H1 (cell line): ENCODE data around the gene RHBDD1. TPM values are rescaled to one million over a fixed set of nuclear protein-coding genes. Genes with fewer than 3 reads are reported as not detected.

Experiments
- CTCF ChIA-PET: fragments of 300-600 bp; sonication (Branson Sonifier 250); formaldehyde crosslinking; loops from one replicate; lab custom pipeline; 2021; ENCODE audit not compliant: partially characterized antibody; lab: Charles Lee
- POLR2A ChIA-PET: fragments of 300-600 bp; sonication (Branson Sonifier 250); formaldehyde crosslinking; loops from one replicate; lab custom pipeline; 2021; ENCODE audit warnings: inconsistent platforms; ENCODE audit not compliant: partially characterized antibody; lab: Charles Lee
- DNase-seq, 2 experiments: peaks; one replicate each; pipeline versions ENCODE4 v3.0.0 to v3.0.0-alpha.2; 2010 to 2022; ENCODE audit warnings: low spot score in 2 of 2, low read depth in 1 of 2, mixed read lengths in 1 of 2
- FAIRE-seq: peaks from 2 replicates; lab custom pipeline; 2011; peaks lifted over from hg19 to GRCh38; lab: Jason Lieb, UNC
- H2AFZ ChIP-seq: 2 replicates; pipeline ENCODE4 v1.8.1; 2012; ENCODE audit warnings: low read length, inconsistent platforms
- H2AK5ac ChIP-seq: 2 replicates; pipeline ENCODE4 v1.6.1; 2013; ENCODE audit warnings: low read depth, low read length
- H2BK120ac ChIP-seq: replicated peaks from 2 replicates; pipeline ENCODE3; 2013; ENCODE audit warnings: low read depth, low read length, inconsistent platforms
- H2BK12ac ChIP-seq: 2 replicates; pipeline ENCODE4 v1.6.1; 2013; ENCODE audit warnings: low read depth, low read length
- H2BK15ac ChIP-seq: 2 replicates; pipeline ENCODE4 v1.6.1; 2013; ENCODE audit warnings: low read length
- H2BK20ac ChIP-seq: 2 replicates; pipeline ENCODE4 v1.6.1; 2013; ENCODE audit warnings: low read length
- H2BK5ac ChIP-seq: 2 replicates; pipeline ENCODE4 v1.6.1; 2013; ENCODE audit warnings: low read depth, low read length
- H3K14ac ChIP-seq: 2 replicates; pipeline ENCODE4 v1.6.1; 2013; ENCODE audit warnings: inconsistent platforms; ENCODE audit not compliant: insufficient read length
- H3K18ac ChIP-seq: 2 replicates; pipeline ENCODE4 v1.6.1; 2013; ENCODE audit warnings: low read length; ENCODE audit errors: extremely low read depth
- H3K23ac ChIP-seq: 2 replicates; pipeline ENCODE4 v1.6.1; 2013; ENCODE audit warnings: inconsistent platforms; ENCODE audit not compliant: insufficient read length
- H3K23me2 ChIP-seq: 2 replicates; pipeline ENCODE4 v1.6.1; 2013; ENCODE audit warnings: low read depth, low read length
- H3K27ac ChIP-seq: 2 replicates; pipeline ENCODE4 v1.6.1; 2011; ENCODE audit warnings: low read depth, low read length, inconsistent platforms
- H3K27me3 ChIP-seq, 4 experiments: replicated peaks in 1 of 4; 1 replicate in 1 of 4; 2 replicates in 3 of 4; pipeline versions ENCODE4 v1.6.1 to v1.8.1; 2011 to 2013; ENCODE audit warnings: low read length in 3 of 4, mild to moderate bottlenecking in 3 of 4, inconsistent platforms in 2 of 4, mixed read lengths in 2 of 4, moderate library complexity in 1 of 4; ENCODE audit not compliant: control insufficient read depth in 3 of 4, insufficient read depth in 3 of 4; ENCODE audit errors: extremely low read depth in 1 of 4
- H3K36me3 ChIP-seq, 4 experiments: 2 replicates each; pipeline versions ENCODE4 v1.6.1 to v1.8.1; 2011 to 2013; ENCODE audit warnings: mild to moderate bottlenecking in 4 of 4, low read length in 3 of 4, moderate library complexity in 2 of 4, control low read depth in 1 of 4, inconsistent platforms in 1 of 4; ENCODE audit not compliant: insufficient read depth in 4 of 4, control insufficient read depth in 2 of 4
- H3K4ac ChIP-seq: replicated peaks from 2 replicates; pipeline ENCODE3; 2013; ENCODE audit warnings: low read length, low read depth, mixed read lengths, inconsistent platforms; ENCODE audit not compliant: insufficient read length
- H3K4me1 ChIP-seq, 4 experiments: replicated peaks in 1 of 4; 1 replicate in 1 of 4; 2 replicates in 3 of 4; pipeline versions ENCODE4 v1.6.1 to v1.8.1; 2011 to 2013; ENCODE audit warnings: low read length in 3 of 4, inconsistent platforms in 2 of 4, mixed read lengths in 1 of 4; ENCODE audit not compliant: insufficient read depth in 4 of 4, control insufficient read depth in 3 of 4
- H3K4me2 ChIP-seq, 2 experiments: 2 replicates each; pipeline versions ENCODE4 v1.6.1 to v1.8.1; 2011 to 2013; ENCODE audit warnings: low read depth in 2 of 2, low read length in 2 of 2, control low read depth in 1 of 2, inconsistent platforms in 1 of 2, mild to moderate bottlenecking in 1 of 2; ENCODE audit not compliant: insufficient read depth in 1 of 2
- H3K4me3 ChIP-seq, 4 experiments: fragments of 200-600, 300-600 bp in 1 of 4; sonication (generic), shearing (Covaris generic), sonication (Bioruptor Twin) in 1 of 4; 2 replicates each; pipeline versions ENCODE4 v1.5.1 to v1.8.1; 2011 to 2016; ENCODE audit warnings: low read length in 4 of 4, low read depth in 3 of 4, control low read depth in 2 of 4, inconsistent platforms in 2 of 4, mild to moderate bottlenecking in 2 of 4, mixed read lengths in 1 of 4, moderate library complexity in 1 of 4; ENCODE audit not compliant: insufficient read depth in 2 of 4; ENCODE audit errors: extremely low read depth in 1 of 4
- H3K56ac ChIP-seq: replicated peaks from 2 replicates; pipeline ENCODE3; 2013; ENCODE audit warnings: low read depth, mild to moderate bottlenecking, mixed read lengths, low read length, inconsistent platforms; ENCODE audit not compliant: insufficient read length
- H3K79me1 ChIP-seq: 2 replicates; pipeline ENCODE4 v1.6.1; 2013; ENCODE audit warnings: low read depth, low read length, control low read depth
- H3K79me2 ChIP-seq, 2 experiments: 2 replicates each; pipeline versions ENCODE4 v1.6.1 to v1.8.1; 2012 to 2013; ENCODE audit warnings: low read length in 2 of 2, mild to moderate bottlenecking in 2 of 2, inconsistent platforms in 1 of 2; ENCODE audit not compliant: insufficient read depth in 2 of 2, control insufficient read depth in 1 of 2
- H3K9ac ChIP-seq, 4 experiments: replicated peaks in 1 of 4; 1 replicate in 1 of 4; 2 replicates in 3 of 4; pipeline versions ENCODE4 v1.6.1 to v1.8.1; 2011 to 2013; ENCODE audit warnings: low read depth in 3 of 4, low read length in 3 of 4, control low read depth in 2 of 4, mild to moderate bottlenecking in 2 of 4, moderate library complexity in 2 of 4, inconsistent platforms in 1 of 4; ENCODE audit errors: extremely low read depth in 1 of 4
- H3K9me3 ChIP-seq, 2 experiments: 2 replicates each; pipeline versions ENCODE4 v1.6.1 to v1.8.1; 2012 to 2013; ENCODE audit warnings: mild to moderate bottlenecking in 2 of 2, moderate library complexity in 2 of 2, control low read depth in 1 of 2, inconsistent platforms in 1 of 2, low read depth in 1 of 2, low read length in 1 of 2, mixed read lengths in 1 of 2; ENCODE audit not compliant: insufficient read depth in 2 of 2
- H4K20me1 ChIP-seq, 2 experiments: replicated peaks in 1 of 2; 2 replicates each; pipeline versions ENCODE3 to v1.8.1; 2011 to 2013; ENCODE audit warnings: inconsistent platforms in 2 of 2, low read length in 2 of 2, mild to moderate bottlenecking in 1 of 2; ENCODE audit not compliant: insufficient read depth in 2 of 2, control insufficient read depth in 1 of 2
- H4K5ac ChIP-seq: 2 replicates; pipeline ENCODE4 v1.6.1; 2013; ENCODE audit warnings: low read length, low read depth, mixed read lengths, inconsistent platforms; ENCODE audit not compliant: insufficient read length
- H4K8ac ChIP-seq: 2 replicates; pipeline ENCODE4 v1.8.0; 2013; ENCODE audit warnings: mild to moderate bottlenecking, moderate library complexity, low read length, inconsistent platforms; ENCODE audit not compliant: insufficient read depth; ENCODE audit errors: extremely low read depth
- H4K91ac ChIP-seq: replicated peaks from 2 replicates; pipeline ENCODE3; 2013; ENCODE audit warnings: low read length, mixed read lengths, inconsistent platforms; ENCODE audit not compliant: insufficient read length
- ATF2 ChIP-seq: IDR thresholded peaks from 2 replicates; pipeline ENCODE4 v1.6.1; 2012; ENCODE audit warnings: low read length, inconsistent platforms
- CBX8 ChIP-seq: fragments of 300-800, 300-1000 bp; sonication (generic); IDR thresholded peaks from 2 replicates; pipeline ENCODE4 v1.7.1; 2016; ENCODE audit warnings: low read depth, low read length, borderline replicate concordance
- GABPA ChIP-seq: IDR thresholded peaks from 2 replicates; pipeline ENCODE4 v1.6.1; 2011; ENCODE audit warnings: mild to moderate bottlenecking, low read length, moderate library complexity, borderline replicate concordance; ENCODE audit not compliant: insufficient read depth
- KDM1A ChIP-seq: fragments of 200-600, 300-600 bp; sonication (generic); IDR thresholded peaks from 2 replicates; pipeline ENCODE4 v1.7.1; 2016; ENCODE audit warnings: mild to moderate bottlenecking, low read length, borderline replicate concordance
- MAX ChIP-seq: IDR thresholded peaks from 2 replicates; pipeline ENCODE4 v1.6.1; 2012; ENCODE audit warnings: inconsistent platforms
- NANOG ChIP-seq: IDR thresholded peaks from 2 replicates; pipeline ENCODE4 v1.6.1; 2011; ENCODE audit warnings: low read length, low read depth, mild to moderate bottlenecking, inconsistent platforms; ENCODE audit not compliant: insufficient read depth, poor library complexity, severe bottlenecking
- SIN3A ChIP-seq, 2 experiments: IDR thresholded peaks in 1 of 2; conservative IDR thresholded peaks in 1 of 2; 2 replicates each; pipeline ENCODE4 v1.6.1; 2011 to 2012; ENCODE audit warnings: low read length in 2 of 2, improper control_type of control experiment in 1 of 2, low read depth in 1 of 2, mild to moderate bottlenecking in 1 of 2
- USF2 ChIP-seq: IDR thresholded peaks from 2 replicates; pipeline ENCODE4 v1.6.1; 2011; ENCODE audit warnings: low read length, improper control_type of control experiment
- WGBS, 2 experiments: shearing (Covaris generic) in 1 of 2; methylation state at CpG; one replicate each; pipeline versions ENCODE4 v1.1.6 to v1.1.7; 2013 to 2015; ENCODE audit warnings: low lambda C conversion rate in 2 of 2, mixed read lengths in 2 of 2, inconsistent platforms in 1 of 2, low coverage in 1 of 2, missing lambda C conversion rate in 1 of 2; ENCODE audit not compliant: insufficient replicate concordance in 2 of 2, insufficient coverage in 1 of 2, insufficient read length in 1 of 2; ENCODE audit errors: extremely low coverage in 1 of 2, missing lambda C conversion rate in 1 of 2; 5-methylcytosine and 5-hydroxymethylcytosine counted together
- polyA plus RNA-seq, 7 experiments: library from polyadenylated mRNA; depleted of rRNA in 3 of 7; stranded (reverse) in 5 of 7; unstranded in 2 of 7; fragments of >200 nt in 5 of 7; fragments of 200-250 nt in 2 of 7; gene quantifications; 1 replicate in 5 of 7; 2 replicates in 1 of 7; 4 replicates in 1 of 7; pipeline versions ENCODE4 v1.2.1 to v1.2.3, GENCODE V29; 2011 to 2013; ENCODE audit warnings: missing spikeins in 2 of 7, mixed read lengths in 2 of 7
- total RNA-seq: library from RNA; stranded (reverse); fragmentation: NEBNext Ultra II Directional; extraction: Animal tissue kit (Norgen Biotek cat#: 25700); gene quantifications from 2 replicates; pipeline ENCODE4 v1.2.1, GENCODE V29; 2021

Gene RHBDD1
- total and polyA plus RNA-seq, 2 of the 8 experiments (the other 6 are each of a cell fraction or from before 2014, with no cell fraction given) = 10.5 to 23.1 TPM

- Histone ChIP-seq H2BK120ac (no peak overlapping the region), H4K8ac (peak overlapping the region; percentile 92; the same call in 1 of the 2 replicates), H3K79me2 (peaks cover 0 to 49% of the 10 kb centered on the region in 2 experiments; a peak in 3 of 4 replicates), H3K9me3 (peaks cover 0 to 3% of the 10 kb centered on the region in 2 experiments; a peak in 1 of 4 replicates), H3K9ac (peak overlapping the region in 1 of 4 experiments; percentile 64; a peak in 1 of 7 replicates), H3K27me3 (no peaks in the 10 kb centered on the region), H3K4me2 (peak overlapping the region; percentile 82 to 96), H3K27ac (no peak overlapping the region), H2BK15ac (no peak overlapping the region), H4K20me1 (peaks cover 6 to 15% of the 10 kb centered on the region in 2 experiments), H2AFZ (no peak overlapping the region), H3K23ac (no peak overlapping the region), H4K91ac (no peak overlapping the region), H2BK12ac (0 out of 2 replicates have a peak overlapping the region, but pooled peaks have one; percentile 50), H3K79me1 (0 out of 2 replicates have a peak, but pooled peaks cover 3% of the 10 kb centered on the region), H3K14ac (no peak overlapping the region), H3K56ac (no peak overlapping the region), H2BK20ac (no peak overlapping the region), H3K4me3 (peak overlapping the region; percentile 57 to 97 (median 73)), H3K4ac (no peak overlapping the region), H4K5ac (no peak overlapping the region), H3K18ac (peak overlapping the region; percentile 53; the same call in 1 of the 2 replicates), H3K4me1 (peaks cover 0 to 20% (median 16%) of the 10 kb centered on the region in 4 experiments; a peak in 6 of 7 replicates), H3K23me2 (peaks cover 19% of the 10 kb centered on the region), H3K36me3 (peaks cover 0 to 30% (median 9%) of the 10 kb centered on the region in 4 experiments; a peak in 4 of 8 replicates), H2AK5ac (0 out of 2 replicates have a peak overlapping the region, but pooled peaks have one; percentile 41), H2BK5ac (peak overlapping the region; percentile 24; the same call in 1 of the 2 replicates)
- ChIA-PET POLR2A (interaction anchor here (0.8 to 1.8 kb wide), 4 partner anchors 8 to 52 kb away, joined by 3 to 6 read pairs (median 4); no protein-coding TSS in a partner anchor), CTCF (interaction anchor here (0.6 to 1.5 kb wide), 7 partner anchors 9 to 1133 kb away, joined by 3 to 5 read pairs (median 3); no protein-coding TSS in a partner anchor)
- WGBS, 2 experiments = 79% methylated on average over 16 of the region's 23 CpGs; no CpG with 5 or more reads in 1 of the 2 experiments
- FAIRE-seq = no peak
- DNase-seq = no peak
- TF ChIP-seq MAX (no peak), NANOG (no peak), USF2 (no peak), CBX8 (no peak), ATF2 (no peak), GABPA (no peak), SIN3A (conservative IDR thresholded peaks at IDR 0.05 in 1 of 2, IDR thresholded peaks at IDR 0.05 in 1 of 2; ENCODE audit: low read depth in 1 of 2, low read length in 2 of 2) (no peak), KDM1A (no peak)
Measured at GRCh38 chr2:226797989-226798421, 37.8 kb upstream of the RHBDD1 start.
